Retinal pigment epithelial cell (primary cell): ENCODE data around the gene MYL5.

ENCODE experiments used
- DNase-seq: peaks from one replicate; pipeline ENCODE4 v3.0.0-alpha.2; 2010; ENCODE audit warnings: low read depth
- H3K4me3 ChIP-seq: 2 replicates; pipeline ENCODE4 v1.5.1; 2011; ENCODE audit warnings: mild to moderate bottlenecking, low read length, control low read depth, moderate library complexity
- CTCF ChIP-seq: conservative IDR thresholded peaks from 2 replicates; pipeline ENCODE4 v1.5.1; 2011; ENCODE audit warnings: low read depth, low read length, control low read depth, inconsistent platforms

MYL5 gene

GRCh38 chr4:684623-685327 lies 10.4 kb downstream of the MYL5 start:
- no peak for DNase-seq
- TF ChIP-seq CTCF: no peak
- H3K4me3 ChIP-seq: no peak overlapping the region

GRCh38 chr4:685679-686412 lies 11.5 kb downstream of the MYL5 start:
- DNase-seq: no peak
- no peak overlapping the region for H3K4me3 ChIP-seq

GRCh38 chr4:686413-687040 lies 12.2 kb downstream of the MYL5 start:
- no peak for TF ChIP-seq CTCF
- H3K4me3 ChIP-seq: no peak overlapping the region
- no peak for DNase-seq

More at GRCh38 chr4:685679-686412, 11.5 kb downstream of the MYL5 start:
- TF ChIP-seq CTCF: no peak

- peak; percentile 48 for DNase-seq
- TF ChIP-seq CTCF: no peak
- no peak overlapping the region for H3K4me3 ChIP-seq
Observed at GRCh38 chr4:687048-687970, 13.0 kb downstream of the MYL5 start.

- DNase-seq: no peak
- peak overlapping the region; percentile 18 for H3K4me3 ChIP-seq
- TF ChIP-seq CTCF: no peak
Observed at GRCh38 chr4:687971-688853, 13.9 kb downstream of the MYL5 start.
